SJCRH30 (cell line): ENCODE results near the gene CDC37L1. TPM values are rescaled to one million over a fixed set of nuclear protein-coding genes. Genes with fewer than 3 reads are reported as not detected.

ENCODE experiments used
- DNase-seq, 2 experiments: peaks; one replicate each; pipeline ENCODE4 v3.0.0-alpha.2; 2015 to 2020
- H3K27ac ChIP-seq: fragments of 250-450 bp; sonication (Bioruptor Pico); 2 replicates; pipeline ENCODE4 v1.5.1; 2020; ENCODE audit warnings: mild to moderate bottlenecking, moderate library complexity
- H3K27me3 ChIP-seq: fragments of 250-450 bp; sonication (Bioruptor Pico); 2 replicates; pipeline ENCODE4 v1.5.1; 2020; ENCODE audit warnings: mild to moderate bottlenecking, moderate library complexity
- H3K36me3 ChIP-seq: fragments of 250-450 bp; sonication (Bioruptor Pico); 2 replicates; pipeline ENCODE4 v1.5.1; 2020; ENCODE audit warnings: mild to moderate bottlenecking, moderate library complexity
- H3K4me1 ChIP-seq: fragments of 250-450 bp; sonication (Bioruptor Pico); 2 replicates; pipeline ENCODE4 v1.5.1; 2020; ENCODE audit warnings: mild to moderate bottlenecking, moderate library complexity
- H3K4me3 ChIP-seq: fragments of 250-450 bp; sonication (Bioruptor Pico); 2 replicates; pipeline ENCODE4 v1.5.1; 2020; ENCODE audit warnings: mild to moderate bottlenecking, moderate library complexity
- H3K9me3 ChIP-seq: fragments of 250-450 bp; sonication (Bioruptor Pico); replicated peaks from 2 replicates; pipeline ENCODE4 v1.5.1; 2020; ENCODE audit warnings: mild to moderate bottlenecking, moderate library complexity
- total RNA-seq: library from RNA; depleted of rRNA; stranded (reverse); fragments of >200 nt; shearing (Covaris generic); gene quantifications from 2 replicates; pipeline ENCODE4 v1.2.3, GENCODE V29; 2014

The CDC37L1 gene
- total RNA-seq, 1 experiment from 2014 or later: 12.6 TPM

DNA sequence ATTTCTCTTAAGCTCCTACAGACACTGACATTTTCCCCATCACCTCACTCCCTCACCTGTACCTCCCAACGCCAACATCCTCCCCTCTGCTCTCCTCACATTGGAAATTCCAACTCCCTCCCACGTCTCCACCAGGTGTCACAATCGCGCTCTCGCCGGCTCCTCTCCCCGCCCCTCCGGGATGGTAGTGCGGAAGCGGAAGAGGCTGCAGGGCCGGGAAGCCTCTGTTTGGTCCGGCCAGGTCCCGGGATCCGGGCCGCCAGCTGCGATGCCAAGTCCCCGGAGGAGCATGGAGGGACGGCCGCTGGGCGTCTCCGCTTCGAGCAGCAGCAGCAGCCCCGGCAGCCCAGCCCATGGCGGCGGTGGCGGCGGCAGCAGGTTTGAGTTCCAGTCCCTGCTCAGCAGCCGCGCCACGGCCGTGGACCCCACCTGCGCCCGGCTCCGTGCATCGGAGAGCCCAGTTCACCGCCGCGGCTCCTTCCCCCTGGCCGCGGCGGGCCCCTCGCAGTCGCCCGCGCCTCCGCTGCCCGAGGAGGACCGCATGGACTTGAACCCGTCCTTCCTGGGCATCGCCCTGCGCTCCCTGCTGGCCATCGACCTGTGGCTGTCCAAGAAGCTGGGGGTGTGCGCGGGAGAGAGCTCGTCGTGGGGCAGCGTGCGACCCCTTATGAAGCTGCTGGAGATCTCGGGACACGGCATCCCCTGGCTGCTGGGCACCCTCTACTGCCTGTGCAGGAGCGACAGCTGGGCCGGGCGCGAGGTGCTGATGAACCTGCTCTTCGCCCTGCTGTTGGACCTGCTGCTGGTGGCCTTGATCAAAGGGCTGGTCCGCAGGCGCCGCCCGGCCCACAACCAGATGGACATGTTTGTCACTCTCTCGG, 17.0 kb upstream of the CDC37L1 start, which contains the start of gene PLPP6:
PLPP6 (plus strand) TSS at position 187 of the 881 bp plus-strand sequence; CDS start at position 269, 82 bp downstream.
- H3K9me3 ChIP-seq: no peaks in the 10 kb centered on the region
- no peaks in the 10 kb centered on the region for H3K27me3 ChIP-seq
- DNase-seq: peak; percentile 63 to 67
- peak within 1 kb of the TSS; percentile 63 for H3K4me3 ChIP-seq
- H3K4me1 ChIP-seq: no peaks in the 10 kb centered on the region
- no peak within 1 kb of the TSS for H3K27ac ChIP-seq
- H3K36me3 ChIP-seq: no peaks in the 10 kb centered on the region

DNA sequence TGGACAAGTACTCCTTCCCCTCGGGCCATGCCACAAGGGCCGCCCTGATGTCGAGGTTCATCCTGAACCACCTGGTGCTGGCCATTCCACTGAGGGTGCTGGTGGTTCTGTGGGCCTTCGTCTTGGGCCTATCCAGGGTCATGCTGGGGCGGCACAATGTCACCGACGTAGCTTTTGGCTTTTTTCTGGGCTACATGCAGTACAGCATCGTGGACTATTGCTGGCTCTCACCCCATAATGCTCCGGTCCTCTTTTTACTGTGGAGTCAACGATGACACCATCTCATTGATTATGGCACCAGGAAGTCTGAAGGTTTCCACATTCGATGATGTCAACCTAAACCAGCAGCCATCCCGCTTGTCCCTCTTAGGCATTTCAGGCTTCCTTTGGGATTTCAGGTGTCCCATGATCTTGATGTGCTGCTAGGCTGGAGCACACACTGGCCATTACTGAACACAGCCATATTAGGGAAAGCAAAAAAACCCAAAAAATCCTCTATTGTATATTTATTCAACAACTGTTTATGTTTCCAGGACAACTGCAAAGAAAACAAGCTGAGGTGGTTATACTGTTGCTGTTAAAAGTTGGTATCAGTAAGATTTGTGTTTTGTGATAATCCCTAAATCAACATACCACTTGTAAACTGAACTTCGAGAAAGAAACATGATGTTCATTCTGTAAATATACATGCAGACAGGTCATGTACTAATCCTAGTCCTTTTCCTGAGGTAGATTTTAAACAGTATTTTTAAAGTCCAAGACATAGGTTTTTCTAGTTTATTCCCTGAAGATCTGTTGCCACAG, 16.2 kb upstream of the CDC37L1 start:
- H3K27me3 ChIP-seq: no peaks in the 10 kb centered on the region
- H3K36me3 ChIP-seq: no peaks in the 10 kb centered on the region
- DNase-seq: no peak
- no peak overlapping the region for H3K4me3 ChIP-seq
- H3K27ac ChIP-seq: no peak overlapping the region
- H3K9me3 ChIP-seq: no peaks in the 10 kb centered on the region
- H3K4me1 ChIP-seq: no peaks in the 10 kb centered on the region

DNA sequence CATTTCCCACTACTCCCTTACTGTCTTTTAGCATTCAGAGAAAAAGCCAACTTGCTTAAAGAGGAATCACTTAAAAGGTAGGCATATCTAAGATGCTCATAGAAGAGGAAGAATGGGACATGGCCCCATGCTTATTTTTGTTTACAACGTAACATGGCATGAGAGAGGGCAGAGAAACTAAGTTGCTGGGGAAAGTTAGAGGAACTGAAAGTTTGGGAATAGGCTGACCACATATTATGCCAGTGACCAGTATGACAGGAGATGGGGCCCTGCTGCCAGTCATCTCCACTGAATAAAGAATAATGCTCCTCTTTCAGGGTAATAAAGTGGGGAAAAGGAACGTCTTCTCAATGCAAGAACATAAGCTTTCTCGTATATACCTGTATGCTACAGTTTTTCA, 15.4 kb upstream of the CDC37L1 start:
- no peaks in the 10 kb centered on the region for H3K36me3 ChIP-seq
- H3K27ac ChIP-seq: no peak overlapping the region
- H3K27me3 ChIP-seq: no peaks in the 10 kb centered on the region

DNA sequence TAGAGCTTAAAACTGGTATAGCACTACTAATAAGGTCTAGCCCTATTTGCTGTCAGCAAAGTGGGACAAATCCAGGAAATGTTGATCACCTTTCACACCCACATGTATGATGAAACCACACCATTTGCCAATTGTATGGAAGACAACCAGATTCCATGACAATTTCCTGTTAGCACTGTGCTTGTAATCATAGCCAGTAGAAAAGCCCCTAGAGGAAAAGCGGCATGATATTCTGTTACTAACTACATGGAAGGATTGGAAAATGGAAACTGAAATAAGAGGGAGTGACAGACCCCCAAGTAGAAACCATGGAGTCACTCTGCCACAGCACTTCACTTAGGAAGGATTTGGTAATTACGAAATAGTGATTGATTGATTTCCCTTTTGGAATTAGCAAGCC, 14.0 kb upstream of the CDC37L1 start:
- Histone ChIP-seq H3K4me3 (no peak overlapping the region), H3K27me3 (no peaks in the 10 kb centered on the region), H3K4me1 (no peaks in the 10 kb centered on the region), H3K36me3 (no peaks in the 10 kb centered on the region), H3K27ac (no peak overlapping the region), H3K9me3 (no peaks in the 10 kb centered on the region)
- no peak for DNase-seq

More for the DNA sequence above, 15.4 kb upstream of the CDC37L1 start:
- Histone ChIP-seq H3K4me1 (no peaks in the 10 kb centered on the region), H3K9me3 (no peaks in the 10 kb centered on the region), H3K4me3 (no peak overlapping the region)
- no peak for DNase-seq

DNA sequence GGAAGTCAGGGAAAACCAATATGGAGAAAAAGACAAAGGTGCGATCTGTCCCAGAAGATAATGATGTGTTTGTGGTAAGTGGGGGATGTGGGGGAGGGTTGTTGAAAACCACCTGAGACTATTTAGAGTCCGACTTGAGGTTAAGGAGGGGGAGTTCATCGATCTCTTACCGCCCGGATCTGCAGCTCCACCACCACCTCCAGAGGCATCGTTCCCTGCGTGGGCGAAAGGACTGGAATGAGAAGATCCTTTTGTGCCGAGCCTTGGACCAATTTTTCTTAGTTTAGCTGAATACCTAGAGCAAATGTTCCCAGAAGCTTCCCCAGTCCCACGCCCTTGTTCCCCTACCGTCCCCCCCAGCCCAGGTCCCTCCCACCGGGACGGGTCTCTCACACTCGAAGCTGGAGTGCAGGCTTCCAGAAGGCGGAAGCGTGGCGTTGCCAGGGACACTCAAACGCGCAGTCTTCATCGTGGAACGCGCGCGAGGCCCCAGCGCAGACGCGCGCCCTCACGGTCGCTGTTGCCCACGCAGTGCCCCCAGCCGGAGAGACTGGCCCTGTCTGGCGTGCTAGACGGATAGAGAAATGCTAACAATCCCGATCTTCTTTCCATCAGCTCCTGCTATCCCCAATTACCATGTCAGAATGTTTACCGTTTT, 13.2 kb upstream of the CDC37L1 start, which contains the start of gene SPATA6L:
SPATA6L (minus strand) TSS at position 439 of the 658 bp plus-strand sequence; CDS start at position 209, 230 bp downstream.
- Histone ChIP-seq H3K36me3 (no peaks in the 10 kb centered on the region), H3K4me3 (peak within 1 kb of the TSS; percentile 42), H3K27ac (no peak within 1 kb of the TSS), H3K9me3 (no peaks in the 10 kb centered on the region), H3K4me1 (no peaks in the 10 kb centered on the region), H3K27me3 (no peaks in the 10 kb centered on the region)
- peak; percentile 7 to 23 for DNase-seq

DNA sequence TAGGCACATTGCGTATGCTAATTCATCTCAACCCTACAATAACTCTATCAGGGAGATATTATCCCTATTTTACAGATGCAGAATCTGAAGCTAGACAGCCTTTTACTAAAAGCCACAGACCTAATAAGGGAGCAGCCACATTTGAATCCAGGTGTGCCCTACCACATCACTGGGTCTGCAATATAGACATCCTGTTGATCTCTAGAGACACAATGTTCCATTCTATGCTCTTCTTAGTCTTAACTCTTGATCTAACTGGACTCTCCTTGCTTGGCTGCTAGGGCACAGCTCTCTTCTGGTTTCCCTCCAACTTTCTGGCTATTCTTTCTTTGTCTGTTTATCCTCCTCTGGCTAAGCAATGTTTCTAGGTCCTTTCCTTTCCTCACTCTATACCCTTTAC, 11.7 kb upstream of the CDC37L1 start:
- no peak for DNase-seq
- Histone ChIP-seq H3K27me3 (no peaks in the 10 kb centered on the region), H3K27ac (no peak overlapping the region), H3K36me3 (no peaks in the 10 kb centered on the region), H3K9me3 (no peaks in the 10 kb centered on the region), H3K4me3 (no peak overlapping the region), H3K4me1 (no peaks in the 10 kb centered on the region)

DNA sequence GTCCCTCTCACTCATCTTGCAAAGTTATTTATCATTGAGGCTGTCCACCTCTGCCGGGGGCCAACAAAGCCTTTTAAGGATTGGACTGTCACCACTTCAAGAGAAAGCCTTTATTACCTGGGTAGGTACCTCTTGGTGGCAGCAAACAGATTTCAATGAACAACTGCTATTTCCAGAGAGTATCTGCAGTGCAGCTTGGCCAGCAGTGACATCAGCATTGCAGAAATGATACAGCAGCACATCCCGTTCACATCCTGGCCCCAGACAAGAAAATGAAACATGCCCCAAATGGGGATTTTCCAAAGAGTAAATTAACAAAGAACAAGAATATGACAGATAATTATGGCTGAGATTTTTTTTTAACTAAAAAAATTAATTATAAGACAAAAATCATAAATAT, 10.8 kb upstream of the CDC37L1 start:
- H3K9me3 ChIP-seq: no peaks in the 10 kb centered on the region
- DNase-seq: no peak
- no peaks in the 10 kb centered on the region for H3K27me3 ChIP-seq
- no peak overlapping the region for H3K27ac ChIP-seq
- no peak overlapping the region for H3K4me3 ChIP-seq
- H3K4me1 ChIP-seq: no peaks in the 10 kb centered on the region
- H3K36me3 ChIP-seq: no peaks in the 10 kb centered on the region

DNA sequence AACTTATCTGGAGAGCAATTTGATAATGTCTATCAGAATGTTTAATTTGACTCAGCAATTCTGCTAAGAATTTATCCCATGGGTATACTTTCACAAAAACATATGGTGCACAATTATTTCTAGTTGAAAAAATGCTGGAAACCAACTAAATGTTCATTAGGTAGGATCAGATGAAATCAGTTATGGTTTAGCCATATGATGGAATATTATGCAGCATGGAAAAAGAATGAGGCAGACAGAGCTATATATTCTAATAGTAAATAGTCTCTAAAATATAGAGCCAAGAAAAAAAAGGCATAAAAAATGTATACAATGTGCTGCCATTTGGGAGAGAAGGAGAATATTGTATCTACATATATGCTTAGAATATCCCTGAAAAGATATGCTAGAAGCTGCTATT, 9.5 kb upstream of the CDC37L1 start:
- Histone ChIP-seq H3K27ac (no peak overlapping the region), H3K9me3 (no peaks in the 10 kb centered on the region), H3K36me3 (no peaks in the 10 kb centered on the region), H3K27me3 (no peaks in the 10 kb centered on the region), H3K4me1 (no peaks in the 10 kb centered on the region), H3K4me3 (no peak overlapping the region)
- DNase-seq: no peak

DNA sequence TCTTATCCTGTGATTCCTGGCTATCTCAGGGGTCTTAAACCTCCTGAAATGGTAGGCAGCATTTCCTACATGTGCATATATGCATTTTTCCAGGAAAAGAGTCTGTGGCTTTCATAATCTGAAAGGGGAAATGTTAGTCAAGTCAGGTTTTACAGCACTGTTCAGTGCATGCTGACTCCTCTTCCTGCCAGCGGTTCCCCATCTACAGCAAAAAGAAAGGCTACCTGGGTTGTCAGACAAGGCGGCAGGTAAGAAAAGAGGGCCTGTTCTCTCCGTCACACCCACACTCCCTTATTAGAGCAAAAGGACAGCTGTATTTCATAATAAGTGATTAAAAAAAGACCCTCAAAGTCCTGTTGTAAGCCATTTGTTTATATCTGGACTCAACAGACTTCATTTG, 8.8 kb upstream of the CDC37L1 start:
- no peaks in the 10 kb centered on the region for H3K27me3 ChIP-seq
- no peaks in the 10 kb centered on the region for H3K4me1 ChIP-seq
- no peak overlapping the region for H3K27ac ChIP-seq
- no peaks in the 10 kb centered on the region for H3K36me3 ChIP-seq
- DNase-seq: no peak
- H3K9me3 ChIP-seq: no peaks in the 10 kb centered on the region
- H3K4me3 ChIP-seq: no peak overlapping the region

DNA sequence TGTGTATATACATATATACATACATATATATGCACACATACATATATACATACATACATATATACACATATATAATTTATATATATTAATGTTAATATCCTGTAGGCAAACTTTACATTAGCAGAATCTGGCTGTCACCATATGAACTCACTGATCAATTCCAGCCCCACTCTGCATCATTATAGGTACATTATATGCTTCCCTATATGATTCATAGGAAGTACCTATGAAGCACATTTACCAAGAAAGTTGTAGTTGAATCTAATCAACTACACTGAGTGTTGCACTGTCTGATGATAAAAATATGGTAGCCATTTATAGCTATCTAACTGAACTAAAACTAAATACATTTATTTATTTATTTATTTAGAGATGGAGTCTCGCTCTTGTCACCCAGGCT, 7.6 kb upstream of the CDC37L1 start:
- no peaks in the 10 kb centered on the region for H3K4me1 ChIP-seq
- DNase-seq: no peak
- H3K4me3 ChIP-seq: no peak overlapping the region
- H3K27ac ChIP-seq: no peak overlapping the region
- H3K36me3 ChIP-seq: no peaks in the 10 kb centered on the region
- no peaks in the 10 kb centered on the region for H3K9me3 ChIP-seq
- no peaks in the 10 kb centered on the region for H3K27me3 ChIP-seq

DNA sequence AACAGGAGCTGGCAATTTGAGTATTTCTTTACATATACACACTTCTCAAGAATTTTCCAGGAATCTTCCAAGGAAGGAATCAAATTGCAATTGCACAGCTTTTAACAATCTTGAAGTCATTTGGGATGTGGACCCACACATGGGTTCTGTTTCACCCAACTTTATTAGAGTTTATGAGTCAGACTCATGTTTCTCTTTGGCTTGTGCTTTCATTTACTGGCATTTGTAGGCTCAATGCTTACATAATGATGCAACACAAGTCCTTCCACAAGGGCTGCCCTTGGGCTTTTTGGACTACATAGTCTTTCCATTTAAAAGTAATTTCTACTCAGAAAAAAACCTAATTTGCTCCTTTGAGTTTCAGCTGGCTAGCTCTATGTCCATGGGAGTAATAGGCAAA, 4.6 kb upstream of the CDC37L1 start:
- Histone ChIP-seq H3K9me3 (no peaks in the 10 kb centered on the region), H3K4me3 (no peak overlapping the region), H3K4me1 (no peaks in the 10 kb centered on the region), H3K27me3 (no peaks in the 10 kb centered on the region), H3K36me3 (no peaks in the 10 kb centered on the region), H3K27ac (no peak overlapping the region)
- no peak for DNase-seq

DNA sequence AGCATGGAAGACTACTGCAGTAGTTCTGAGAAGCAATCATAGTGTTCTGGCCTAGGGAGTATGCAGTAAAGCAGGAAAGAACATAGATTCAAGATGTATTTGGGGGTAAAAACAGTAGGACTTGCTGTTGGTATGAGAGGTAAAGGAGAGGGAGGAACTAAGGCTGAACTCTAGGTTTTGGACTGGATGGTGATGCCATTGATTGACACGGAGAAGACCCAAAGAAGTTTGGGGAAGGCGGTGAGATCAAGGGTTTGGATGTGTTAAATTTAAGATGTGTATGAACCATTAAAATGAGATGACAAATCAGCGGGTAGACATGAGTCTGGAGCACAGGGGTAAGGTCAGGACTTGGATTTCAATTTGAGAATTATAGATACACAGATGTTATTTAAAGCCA, 2.0 kb upstream of the CDC37L1 start:
- Histone ChIP-seq H3K4me3 (no peak overlapping the region), H3K27ac (no peak overlapping the region), H3K4me1 (no peaks in the 10 kb centered on the region), H3K27me3 (no peaks in the 10 kb centered on the region), H3K36me3 (no peaks in the 10 kb centered on the region), H3K9me3 (no peaks in the 10 kb centered on the region)
- no peak for DNase-seq

DNA sequence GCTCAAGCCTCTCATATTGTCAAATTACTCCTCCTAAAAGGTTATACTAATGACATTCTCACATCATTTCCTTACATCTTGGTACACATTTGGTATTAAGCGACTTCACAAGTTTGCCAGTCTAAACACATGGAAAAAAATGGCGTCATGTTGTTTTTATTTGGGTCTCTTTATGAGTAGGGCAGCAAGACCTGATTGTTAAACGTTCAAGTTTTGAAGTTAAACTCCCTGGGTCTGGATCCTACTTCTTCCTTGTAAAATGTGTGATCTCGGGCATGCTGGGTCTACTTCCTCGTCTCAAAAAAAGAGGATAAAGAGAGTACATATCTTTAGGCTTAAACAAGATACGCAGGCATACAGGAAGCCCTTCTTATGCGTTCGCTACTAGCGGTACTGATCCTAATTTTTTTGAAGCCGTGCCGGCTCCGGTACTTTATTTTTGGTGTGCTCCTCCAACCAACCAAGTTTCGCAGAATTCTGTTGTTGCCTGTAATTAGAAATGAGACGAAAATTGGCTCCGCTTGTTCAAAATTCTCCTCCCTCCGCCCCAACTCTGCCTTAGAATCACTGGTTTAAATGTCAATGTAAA, 596 bp upstream of the CDC37L1 start:
- Histone ChIP-seq H3K36me3 (no peaks in the 10 kb centered on the region), H3K4me3 (peak overlapping the region; percentile 67), H3K9me3 (no peaks in the 10 kb centered on the region), H3K27ac (peak overlapping the region; percentile 81), H3K27me3 (no peaks in the 10 kb centered on the region), H3K4me1 (no peaks in the 10 kb centered on the region)
- DNase-seq: peak in 1 of 2 experiments; percentile 45

DNA sequence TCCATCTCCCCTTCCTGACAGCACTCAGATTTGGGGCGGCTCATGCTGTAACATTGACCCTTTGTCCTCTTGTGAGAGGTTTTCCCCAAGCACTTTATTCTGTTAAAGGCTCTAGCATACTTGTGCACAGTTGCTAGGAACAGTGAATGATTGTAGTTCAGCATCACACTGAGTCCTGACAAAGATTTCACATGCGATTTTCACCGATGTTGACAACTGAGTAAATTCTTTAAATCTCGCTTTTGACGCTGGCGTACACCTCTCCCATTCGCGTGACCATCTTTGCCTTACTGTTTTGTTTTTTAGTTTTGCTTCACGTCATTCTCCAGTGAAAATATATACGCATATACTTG, 780 bp downstream of the CDC37L1 start:
- Histone ChIP-seq H3K27me3 (no peaks in the 10 kb centered on the region), H3K36me3 (no peaks in the 10 kb centered on the region)
- no peak for DNase-seq

More for the DNA sequence above, 780 bp downstream of the CDC37L1 start:
- Histone ChIP-seq H3K9me3 (no peaks in the 10 kb centered on the region), H3K4me1 (no peaks in the 10 kb centered on the region), H3K27ac (peak overlapping the region; percentile 81), H3K4me3 (peak overlapping the region; percentile 67)
